Measurements from ENCODE around the gene DUSP14.

Gene DUSP14

DNA sequence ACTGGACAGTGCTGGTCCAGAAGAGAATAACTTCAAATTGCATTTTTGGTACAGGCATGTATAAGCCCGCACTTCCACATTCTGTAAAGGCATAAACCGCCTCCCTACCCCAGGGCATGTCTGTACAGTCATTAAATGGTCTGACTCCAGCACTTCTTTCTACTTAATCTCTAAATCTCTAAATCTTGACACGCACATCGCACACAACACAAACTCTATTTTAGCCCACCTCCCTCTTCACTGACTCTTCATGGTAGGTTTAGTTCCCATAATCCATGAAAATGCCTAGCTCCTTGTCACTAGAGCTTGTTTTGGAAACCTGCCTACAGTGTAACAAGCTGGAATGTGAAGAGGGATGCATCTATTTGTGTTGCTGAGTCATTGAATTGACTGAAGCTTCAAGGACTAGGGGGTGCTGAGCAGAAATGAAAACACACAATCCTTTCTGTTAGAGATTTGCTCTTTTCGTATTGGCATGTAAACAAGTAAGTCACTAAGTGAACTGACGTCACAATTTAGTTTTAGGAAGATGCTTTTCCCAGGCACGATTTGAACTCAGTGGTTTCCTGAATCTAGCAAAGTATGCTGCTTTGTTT is 1.6 kb upstream of the DUSP14 start:
- no peak for DNase-seq (ENCODE audit: insufficient read length)
- TF ChIP-seq TAF1 (IDR thresholded peaks at IDR 0.05; ENCODE audit: borderline replicate concordance, low read depth, low read length): no peak
- TF ChIP-seq POLR2AphosphoS5 (IDR thresholded peaks at IDR 0.05; ENCODE audit: low read depth, low read length): no peak
- no peak for TF ChIP-seq POLR2A (IDR thresholded peaks at IDR 0.05; ENCODE audit: low read depth, low read length)
- FAIRE-seq: no peak

DNA sequence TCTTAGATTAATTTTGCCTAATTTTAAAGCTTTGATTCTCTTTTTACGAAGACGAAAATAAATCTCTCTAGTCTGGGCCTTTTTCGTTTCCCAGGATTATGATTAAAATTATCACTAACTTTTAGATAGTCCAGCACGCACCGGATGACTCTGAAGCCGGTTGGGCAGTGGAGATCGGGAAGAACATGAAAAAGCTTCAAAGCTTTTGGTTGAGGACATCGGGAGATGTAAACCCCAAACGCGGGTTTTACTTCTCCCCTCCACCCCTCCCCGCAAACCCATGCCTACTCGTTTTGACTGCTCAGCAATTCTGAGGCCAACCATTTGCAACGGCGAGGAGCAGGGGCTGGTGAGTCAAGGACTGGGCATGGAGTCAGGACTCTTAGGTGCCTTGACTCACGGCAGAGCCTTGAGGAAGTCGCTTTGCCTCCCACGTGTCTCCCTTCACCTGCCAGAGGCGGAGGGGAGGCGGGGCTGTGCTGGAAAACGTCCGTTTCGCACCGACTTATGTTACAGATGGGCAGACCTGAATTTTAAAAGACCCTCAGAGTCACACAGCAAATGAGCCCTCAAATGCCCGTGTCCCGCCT is 989 bp upstream of the DUSP14 start:
- TF ChIP-seq TAF1 (IDR thresholded peaks at IDR 0.05; ENCODE audit: borderline replicate concordance, low read depth, low read length) (no peak), POLR2A (IDR thresholded peaks at IDR 0.05; ENCODE audit: low read depth, low read length) (no peak), POLR2AphosphoS5 (IDR thresholded peaks at IDR 0.05; ENCODE audit: low read depth, low read length) (no peak)
- no peak for FAIRE-seq

DNA sequence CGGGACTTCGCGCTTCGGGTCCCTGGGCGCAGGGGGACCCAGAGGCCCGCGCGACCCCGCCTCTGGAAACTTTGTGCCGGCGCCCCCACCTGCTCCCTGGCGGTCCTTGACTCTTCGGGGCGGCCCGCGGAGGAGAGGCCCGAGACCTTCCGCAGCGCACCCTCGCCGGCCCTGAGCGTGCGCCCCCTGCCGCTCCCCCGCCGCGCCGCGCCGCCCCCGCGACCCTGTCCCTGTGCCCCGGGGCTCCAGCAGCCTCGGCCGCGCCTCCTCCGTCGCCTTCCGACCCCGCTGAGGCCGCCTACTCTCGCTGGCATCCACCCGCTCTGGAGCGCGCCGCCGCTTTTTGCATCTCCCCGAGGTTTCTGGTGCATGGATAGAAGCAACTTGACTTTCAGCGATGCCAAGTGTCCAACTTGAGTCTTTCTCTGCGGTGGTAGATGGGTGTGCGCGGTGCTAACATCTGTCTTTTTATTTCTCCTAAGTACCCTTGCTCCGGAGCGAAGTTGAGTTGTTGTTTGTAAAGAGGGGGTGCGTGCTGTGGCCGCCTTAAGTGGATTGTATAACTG is 414 bp downstream of the DUSP14 start:
- no peak for FAIRE-seq
- TF ChIP-seq POLR2A (IDR thresholded peaks at IDR 0.05; ENCODE audit: low read depth, low read length): no peak
- TF ChIP-seq TAF1 (IDR thresholded peaks at IDR 0.05; ENCODE audit: borderline replicate concordance, low read depth, low read length): no peak
- TF ChIP-seq POLR2AphosphoS5 (IDR thresholded peaks at IDR 0.05; ENCODE audit: low read depth, low read length): no peak
- peak; percentile 53 for DNase-seq (ENCODE audit: insufficient read length)

More for the DNA sequence above, 989 bp upstream of the DUSP14 start:
- DNase-seq (ENCODE audit: insufficient read length): peak; percentile 37

- no peak for DNase-seq (ENCODE audit: insufficient read length)
Measured at GRCh38 chr17:37490638-37491614, 1.2 kb downstream of the DUSP14 start.

DNA sequence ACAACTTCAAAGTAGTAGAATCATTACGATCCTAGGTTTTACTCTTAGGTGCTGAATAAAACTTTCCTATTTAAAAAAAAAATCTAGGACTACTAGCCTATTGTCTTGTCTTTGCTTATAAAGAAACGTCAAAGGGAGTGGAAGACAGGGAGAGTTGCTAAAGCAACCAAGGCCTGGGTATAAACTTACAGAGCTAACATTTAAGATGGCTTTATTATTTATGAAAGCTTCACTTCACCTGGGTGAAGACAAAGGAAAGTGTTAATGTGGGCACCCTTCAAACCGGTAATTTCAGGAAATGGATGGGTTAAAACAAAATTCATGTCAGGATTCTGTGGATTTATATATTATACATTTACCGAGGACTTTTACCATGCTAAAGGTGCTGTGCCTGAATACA is 2.5 kb downstream of the DUSP14 start:
- TF ChIP-seq POLR2A (IDR thresholded peaks at IDR 0.05; ENCODE audit: low read depth, low read length): no peak
- TF ChIP-seq POLR2AphosphoS5 (IDR thresholded peaks at IDR 0.05; ENCODE audit: low read depth, low read length): no peak
- no peak for TF ChIP-seq TAF1 (IDR thresholded peaks at IDR 0.05; ENCODE audit: borderline replicate concordance, low read depth, low read length)
- FAIRE-seq (no peak), DNase-seq (ENCODE audit: insufficient read length) (no peak)

More at GRCh38 chr17:37490638-37491614, 1.2 kb downstream of the DUSP14 start:
- no peak for FAIRE-seq
- TF ChIP-seq POLR2A (IDR thresholded peaks at IDR 0.05; ENCODE audit: low read depth, low read length) (no peak), TAF1 (IDR thresholded peaks at IDR 0.05; ENCODE audit: borderline replicate concordance, low read depth, low read length) (no peak), POLR2AphosphoS5 (IDR thresholded peaks at IDR 0.05; ENCODE audit: low read depth, low read length) (no peak)

DNA sequence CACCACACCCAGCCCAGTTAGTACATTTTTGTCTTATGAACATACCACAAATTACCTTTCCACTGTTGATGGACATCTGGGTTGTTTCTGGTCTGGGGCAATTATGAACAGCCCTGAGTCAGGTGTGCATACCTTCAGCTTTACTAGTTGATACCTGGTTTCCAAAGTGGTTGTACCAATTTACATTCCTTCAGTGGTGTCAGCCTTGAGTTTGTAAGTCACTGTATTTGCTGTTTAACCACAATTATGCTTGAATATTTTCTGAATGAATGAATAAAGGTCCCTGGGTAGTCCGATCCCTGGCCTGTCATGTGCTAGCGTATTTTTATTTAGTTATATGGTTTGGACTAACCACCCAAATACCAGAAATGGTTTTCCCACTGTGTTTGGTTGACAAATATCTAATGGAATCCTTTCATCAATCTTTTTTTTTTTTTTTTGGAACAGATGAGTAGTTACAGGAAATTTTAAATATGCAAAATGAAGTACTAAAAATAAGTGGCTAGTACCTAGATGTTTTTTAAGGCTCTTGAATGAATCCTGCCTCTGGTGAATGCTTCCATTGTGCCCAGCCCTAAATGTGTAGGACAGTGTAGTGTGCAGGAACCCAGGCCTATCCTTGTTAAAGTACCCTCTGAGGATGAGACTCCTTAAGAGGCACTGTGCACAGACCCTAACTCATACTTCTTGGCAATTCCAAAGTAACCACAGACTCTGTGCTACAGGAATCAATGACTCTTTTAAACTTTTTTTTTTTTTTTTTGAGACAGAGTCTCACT is 3.7 kb downstream of the DUSP14 start:
- DNase-seq (ENCODE audit: insufficient read length) (no peak), FAIRE-seq (no peak)
- TF ChIP-seq POLR2AphosphoS5 (IDR thresholded peaks at IDR 0.05; ENCODE audit: low read depth, low read length) (no peak), TAF1 (IDR thresholded peaks at IDR 0.05; ENCODE audit: borderline replicate concordance, low read depth, low read length) (no peak), POLR2A (IDR thresholded peaks at IDR 0.05; ENCODE audit: low read depth, low read length) (no peak)

DNA sequence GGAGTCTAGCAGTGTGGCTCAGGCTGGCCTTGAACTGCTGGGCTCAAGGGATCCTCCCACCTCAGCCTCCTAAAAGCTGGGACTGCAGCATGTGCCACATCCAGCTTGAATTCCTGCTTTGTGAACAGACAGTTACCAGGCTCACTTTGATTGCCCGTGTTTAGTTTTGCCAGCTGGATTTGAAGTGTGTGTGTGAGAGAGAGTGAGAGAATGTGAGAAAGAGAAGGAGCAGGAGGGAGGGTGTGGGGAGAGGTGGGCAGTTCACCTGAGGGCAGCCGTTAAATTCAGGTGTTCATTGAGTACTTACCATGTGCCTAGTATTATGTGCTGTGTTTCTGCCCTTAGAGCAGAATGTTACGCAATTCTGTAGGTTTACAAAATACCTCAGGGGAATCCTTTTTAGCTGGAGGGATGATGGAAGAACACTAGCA is 4.7 kb downstream of the DUSP14 start:
- FAIRE-seq (no peak), DNase-seq (ENCODE audit: insufficient read length) (no peak)
- no peak for TF ChIP-seq POLR2AphosphoS5 (IDR thresholded peaks at IDR 0.05; ENCODE audit: low read depth, low read length)
- TF ChIP-seq POLR2A (IDR thresholded peaks at IDR 0.05; ENCODE audit: low read depth, low read length): no peak
- TF ChIP-seq TAF1 (IDR thresholded peaks at IDR 0.05; ENCODE audit: borderline replicate concordance, low read depth, low read length): no peak

GRCh38 chr17:37494971-37495370 is 5.3 kb downstream of the DUSP14 start:
- TF ChIP-seq POLR2A (IDR thresholded peaks at IDR 0.05; ENCODE audit: low read depth, low read length) (no peak), POLR2AphosphoS5 (IDR thresholded peaks at IDR 0.05; ENCODE audit: low read depth, low read length) (no peak), TAF1 (IDR thresholded peaks at IDR 0.05; ENCODE audit: borderline replicate concordance, low read depth, low read length) (no peak)
- FAIRE-seq: no peak
- DNase-seq (ENCODE audit: insufficient read length): no peak

DNA sequence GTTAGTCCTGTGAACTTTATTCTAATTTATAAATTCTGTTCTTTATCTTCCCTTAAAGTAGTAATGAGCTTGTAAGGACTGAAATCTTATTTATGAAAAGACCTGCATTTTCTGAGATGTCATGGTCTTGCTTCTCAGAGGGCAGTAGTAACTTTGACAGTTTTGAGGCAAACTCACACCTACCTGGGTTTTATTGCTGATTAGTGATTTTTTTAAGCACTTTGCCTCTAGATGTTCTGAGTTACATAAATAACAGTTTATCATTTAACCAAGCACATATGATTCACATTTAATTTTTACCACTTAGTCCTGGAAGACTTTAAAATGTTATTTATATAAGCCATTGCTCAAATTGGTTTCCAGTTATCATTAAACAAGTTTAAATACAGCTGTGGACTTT is 10.7 kb downstream of the DUSP14 start:
- no peak for FAIRE-seq
- no peak for DNase-seq (ENCODE audit: insufficient read length)
- TF ChIP-seq TAF1 (IDR thresholded peaks at IDR 0.05; ENCODE audit: borderline replicate concordance, low read depth, low read length) (no peak), POLR2A (IDR thresholded peaks at IDR 0.05; ENCODE audit: low read depth, low read length) (no peak), POLR2AphosphoS5 (IDR thresholded peaks at IDR 0.05; ENCODE audit: low read depth, low read length) (no peak)

GRCh38 chr17:37502009-37502936 is 12.6 kb downstream of the DUSP14 start:
- FAIRE-seq (no peak), DNase-seq (ENCODE audit: insufficient read length) (no peak)
- TF ChIP-seq TAF1 (IDR thresholded peaks at IDR 0.05; ENCODE audit: borderline replicate concordance, low read depth, low read length) (no peak), POLR2AphosphoS5 (IDR thresholded peaks at IDR 0.05; ENCODE audit: low read depth, low read length) (no peak), POLR2A (IDR thresholded peaks at IDR 0.05; ENCODE audit: low read depth, low read length) (no peak)
